HG02981 (cell line): ENCODE results near the gene TUBG2.
"Not testable (repeated sequence)": the region's sequence is repeated elsewhere in the genome, so short reads cannot be mapped to it uniquely, and the experiment has no call there.

Experiments
- ATAC-seq: cut with Tn5 transposase; IDR thresholded peaks from one replicate; pipeline ENCODE4 v1.9.1; 2021; ENCODE audit warnings: mild to moderate bottlenecking, moderate library complexity; ENCODE audit not compliant: unreplicated experiment

The TUBG2 gene

DNA sequence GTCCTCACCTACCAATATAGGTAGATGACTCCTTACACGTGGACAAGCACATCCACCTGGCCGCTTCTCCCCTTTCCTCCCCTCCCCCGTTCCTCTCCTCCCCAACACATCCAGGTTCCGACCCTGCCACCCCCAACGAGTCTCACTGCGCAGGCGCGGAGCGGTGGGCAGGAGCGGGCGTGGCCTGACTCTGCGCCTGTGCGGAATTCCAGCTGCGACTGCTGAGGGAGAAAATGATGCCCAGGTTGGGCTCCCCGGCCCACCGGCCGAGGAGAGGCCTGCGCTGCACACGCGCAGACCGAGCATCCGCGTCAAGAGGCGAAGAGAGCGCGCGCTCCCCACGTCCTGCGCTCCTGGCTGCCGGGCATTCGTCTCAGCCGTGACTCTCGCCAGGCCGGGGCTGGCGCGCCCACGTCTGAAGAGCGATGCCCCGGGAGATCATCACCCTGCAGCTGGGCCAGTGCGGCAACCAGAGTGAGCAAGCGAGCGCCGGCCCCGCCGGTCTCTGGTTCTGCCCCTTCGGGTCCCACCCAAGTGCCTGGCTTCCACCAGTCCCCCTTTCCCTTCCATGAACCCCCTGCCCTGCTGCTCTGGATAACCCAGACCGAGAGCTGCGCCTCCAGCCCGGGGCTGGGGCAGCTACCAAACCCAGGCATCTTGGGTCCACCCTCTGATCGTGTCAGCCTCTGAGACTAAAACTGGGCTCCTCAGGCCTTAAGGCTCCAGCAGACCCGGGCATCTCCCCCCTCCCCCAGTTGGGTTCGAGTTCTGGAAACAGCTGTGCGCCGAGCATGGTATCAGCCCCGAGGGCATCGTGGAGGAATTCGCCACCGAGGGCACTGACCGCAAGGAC lies at the start of gene TUBG2:
Gene TUBG2, plus strand, starts transcription at position 206 of the 853 bp plus-strand sequence. Its CDS starts 220 bp downstream, at position 426.
- no peak for ATAC-seq

DNA sequence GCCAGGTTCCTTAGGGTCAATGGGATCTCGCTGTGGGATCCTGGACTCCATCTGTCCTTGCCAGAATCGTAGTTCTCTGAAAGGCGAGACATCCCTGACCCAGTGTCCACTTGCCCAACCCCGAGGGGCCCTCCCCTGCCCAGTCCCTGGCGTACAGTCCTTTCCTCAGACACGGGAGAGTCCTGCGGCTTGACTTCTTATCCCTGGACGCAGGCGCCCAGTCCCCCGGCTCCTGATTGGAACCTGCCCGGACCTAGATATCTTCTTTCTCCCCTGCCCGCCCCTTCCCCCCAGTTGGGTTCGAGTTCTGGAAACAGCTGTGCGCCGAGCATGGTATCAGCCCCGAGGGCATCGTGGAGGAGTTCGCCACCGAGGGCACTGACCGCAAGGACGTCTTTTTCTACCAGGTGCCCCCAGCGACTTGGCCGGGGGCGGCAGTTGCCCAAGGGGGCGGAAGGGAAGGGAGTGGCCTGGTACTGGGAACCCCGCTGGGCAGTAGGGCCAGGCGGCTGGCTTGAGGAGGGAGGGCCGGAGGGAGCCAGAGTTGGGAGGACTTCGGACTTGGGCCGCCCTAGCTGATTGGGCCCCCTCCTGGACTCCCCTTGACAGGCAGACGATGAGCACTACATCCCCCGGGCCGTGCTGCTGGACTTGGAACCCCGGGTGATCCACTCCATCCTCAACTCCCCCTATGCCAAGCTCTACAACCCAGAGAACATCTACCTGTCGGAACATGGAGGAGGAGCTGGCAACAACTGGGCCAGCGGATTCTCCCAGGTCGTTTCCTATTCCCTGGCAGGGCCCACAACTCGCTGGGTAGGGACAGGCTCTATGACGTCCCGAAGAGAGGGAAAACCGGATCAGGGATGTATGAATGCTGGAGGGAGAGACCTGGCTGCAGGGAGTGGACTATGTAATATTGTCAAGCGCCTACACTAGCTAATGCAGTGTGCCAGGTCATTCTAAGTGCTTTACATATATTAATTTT lies 49.0 kb upstream of the TUBG2 start:
- peak; percentile 5 for ATAC-seq

DNA sequence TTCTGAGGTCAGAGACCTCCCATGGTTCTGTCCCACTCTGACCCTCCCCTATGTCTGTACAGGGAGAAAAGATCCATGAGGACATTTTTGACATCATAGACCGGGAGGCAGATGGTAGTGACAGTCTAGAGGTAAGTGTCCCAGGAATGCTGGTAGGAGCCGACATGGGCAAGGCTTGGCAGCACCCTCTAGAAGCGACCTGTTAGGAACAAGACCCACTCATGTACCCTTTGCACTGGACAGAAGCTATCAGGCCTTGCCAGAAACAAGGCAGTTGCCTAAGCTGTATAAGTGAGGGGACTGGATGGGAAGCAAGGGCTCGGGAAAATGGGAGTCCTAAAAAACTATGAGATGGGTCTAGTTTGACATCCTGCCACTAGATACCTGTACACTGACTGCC lies 47.1 kb upstream of the TUBG2 start:
- no peak for ATAC-seq

DNA sequence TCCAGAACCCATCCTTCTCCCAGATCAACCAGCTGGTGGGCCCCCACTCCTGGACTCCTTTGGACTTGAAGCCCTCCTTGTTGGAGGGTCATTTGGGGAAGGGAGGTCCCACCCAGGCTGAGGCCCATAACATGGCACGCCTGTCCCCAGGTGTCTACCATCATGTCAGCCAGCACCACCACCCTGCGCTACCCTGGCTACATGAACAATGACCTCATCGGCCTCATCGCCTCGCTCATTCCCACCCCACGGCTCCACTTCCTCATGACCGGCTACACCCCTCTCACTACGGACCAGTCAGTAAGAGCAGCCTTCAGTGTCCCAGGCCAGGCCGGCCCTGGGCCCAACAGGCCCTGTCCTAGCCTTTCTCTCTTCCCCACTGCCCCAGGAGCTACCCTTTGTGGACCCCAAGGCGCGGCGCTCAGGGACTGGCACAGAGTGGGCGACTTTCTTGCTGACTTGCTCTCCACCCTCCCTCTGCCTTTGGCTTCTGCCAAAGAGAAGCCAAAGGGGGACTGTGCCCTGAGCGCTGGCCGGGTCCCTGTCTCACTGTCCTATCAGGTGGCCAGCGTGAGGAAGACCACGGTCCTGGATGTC lies 45.3 kb upstream of the TUBG2 start:
- no peak for ATAC-seq

DNA sequence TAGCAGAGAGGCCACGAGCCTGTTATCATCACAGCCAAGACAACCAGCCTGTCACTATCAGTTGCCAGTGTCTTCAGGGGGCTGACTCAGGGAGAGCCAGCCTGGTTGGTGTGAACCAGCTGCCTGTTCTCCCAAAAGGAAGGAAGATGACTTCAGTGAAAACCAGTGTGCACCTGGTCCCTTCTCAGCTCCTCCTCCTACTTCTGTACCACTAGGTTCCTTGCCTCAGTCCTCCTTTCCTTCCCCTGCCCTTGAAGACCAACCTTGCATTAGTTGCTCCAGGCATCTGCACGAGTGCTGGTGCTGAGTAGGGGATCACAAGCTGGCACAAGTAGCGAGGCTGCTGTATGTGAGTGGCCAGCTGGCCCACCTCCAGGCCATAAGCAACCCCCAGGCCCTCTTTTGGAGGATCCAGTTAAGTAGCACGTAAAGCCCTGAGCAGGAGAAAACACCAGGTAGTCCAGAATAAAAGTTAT lies 41.1 kb upstream of the TUBG2 start:
- ATAC-seq, result peak; percentile 17

DNA sequence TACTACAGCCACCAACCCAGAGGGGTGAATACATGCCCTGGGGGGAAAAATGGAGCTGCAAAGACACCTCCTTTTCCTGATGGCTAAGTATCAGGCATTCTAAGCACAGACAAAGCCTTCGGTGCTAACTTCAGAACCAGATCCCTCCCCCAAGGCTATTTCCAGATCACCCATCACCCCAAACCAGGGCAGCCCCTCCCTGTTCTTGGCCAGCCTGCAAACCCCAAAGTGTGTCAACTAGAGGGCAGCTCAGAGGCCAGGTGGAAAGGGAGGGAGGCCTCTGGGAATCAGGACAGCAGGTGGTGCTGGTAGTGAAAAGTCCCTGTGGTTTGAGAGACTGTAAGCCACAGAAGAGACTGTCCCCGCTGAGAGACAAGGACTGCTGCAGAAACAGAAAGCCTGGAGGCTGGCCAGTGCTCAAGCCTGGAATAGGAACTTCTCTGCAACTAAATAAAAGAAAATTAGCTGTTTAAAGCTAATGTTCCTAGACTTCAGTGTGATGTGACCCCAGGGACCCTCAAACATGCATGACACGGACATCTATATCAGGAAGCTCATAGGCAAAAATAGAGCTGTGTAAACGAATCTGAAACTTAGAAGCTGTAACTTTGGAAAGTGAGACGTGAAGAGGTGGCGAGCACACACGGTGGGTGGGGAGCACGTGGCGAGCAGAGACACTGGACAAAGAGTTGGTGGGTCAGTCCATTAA lies 40.5 kb upstream of the TUBG2 start:
- peak; percentile 69 for ATAC-seq

DNA sequence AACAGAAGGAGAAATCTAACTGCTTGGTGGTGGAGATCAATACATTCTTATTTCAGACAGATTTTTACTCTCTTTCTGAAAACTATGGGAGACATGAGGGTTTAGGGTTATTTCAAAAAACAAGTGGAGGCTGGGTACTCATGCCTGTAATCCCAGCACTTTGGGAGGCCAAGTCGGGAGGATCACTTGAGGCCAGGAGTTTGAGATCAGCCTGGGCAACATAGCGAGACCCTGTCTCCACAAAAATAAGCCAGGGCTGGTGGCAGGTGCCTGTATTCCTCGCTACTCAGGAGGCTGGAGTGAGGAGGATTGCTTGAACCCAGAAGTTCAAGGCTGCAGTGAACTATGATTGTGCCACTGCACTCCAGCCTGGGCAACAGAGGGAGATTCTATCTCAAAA lies 37.1 kb upstream of the TUBG2 start:
- ATAC-seq, result not testable (repeated sequence)

DNA sequence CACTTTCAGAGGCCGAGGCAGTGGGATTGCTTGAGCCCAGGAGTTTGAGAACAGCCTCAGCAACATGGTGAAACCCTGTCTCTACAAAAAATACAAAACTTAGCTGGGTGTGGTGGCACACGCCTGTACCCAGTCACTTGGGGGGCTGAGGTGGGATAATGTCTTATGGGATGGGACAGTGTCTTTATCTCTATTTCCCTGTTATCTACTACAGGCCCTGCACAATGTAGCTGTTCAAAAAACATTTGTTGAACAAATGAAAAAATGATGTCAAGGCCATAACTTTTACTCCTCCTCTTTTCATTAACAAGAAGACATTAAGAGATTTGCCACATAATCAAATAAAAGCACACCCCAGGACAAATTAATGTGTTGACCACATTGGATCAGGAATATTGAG lies 35.8 kb upstream of the TUBG2 start:
- no peak for ATAC-seq

DNA sequence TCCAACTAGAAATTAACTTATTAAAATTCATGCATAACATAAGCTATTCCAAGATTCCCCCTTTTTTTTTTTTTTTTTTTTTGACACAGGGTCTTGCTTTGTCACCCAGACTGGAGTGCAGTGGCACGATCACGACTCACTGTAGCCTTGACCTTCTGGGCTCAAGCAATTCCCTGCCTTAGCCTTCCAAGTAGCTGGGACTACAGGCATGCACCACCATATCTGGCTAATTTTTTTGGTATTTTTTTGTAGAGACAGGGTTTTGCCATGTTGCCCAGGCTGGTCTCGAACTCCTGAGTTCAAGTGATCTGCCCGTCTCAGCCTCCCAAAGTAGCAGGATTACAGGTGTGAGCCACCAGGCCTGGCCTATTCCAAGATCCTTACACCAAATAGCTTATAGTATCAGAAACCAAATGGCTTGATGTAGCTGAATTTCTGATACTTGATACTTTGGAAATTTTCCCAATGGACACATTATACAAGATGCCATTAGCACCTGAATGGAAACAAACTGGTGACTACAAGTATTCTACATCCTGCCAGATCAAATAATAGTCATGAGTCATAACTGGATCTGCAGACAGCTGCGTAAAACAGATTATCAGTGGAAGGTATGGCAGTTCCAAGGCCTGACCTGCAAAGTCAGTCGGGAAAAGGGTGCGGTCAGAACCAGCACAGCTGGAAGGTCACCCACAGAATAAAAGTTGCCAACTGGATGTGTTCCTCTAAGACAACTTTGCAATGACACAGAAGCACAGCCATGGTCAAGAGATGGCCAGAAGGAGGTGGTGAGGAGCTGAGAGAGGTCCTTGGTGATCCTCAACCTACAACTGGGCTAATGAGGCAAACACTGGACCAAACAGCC lies 35.1 kb upstream of the TUBG2 start:
- ATAC-seq, result no peak

DNA sequence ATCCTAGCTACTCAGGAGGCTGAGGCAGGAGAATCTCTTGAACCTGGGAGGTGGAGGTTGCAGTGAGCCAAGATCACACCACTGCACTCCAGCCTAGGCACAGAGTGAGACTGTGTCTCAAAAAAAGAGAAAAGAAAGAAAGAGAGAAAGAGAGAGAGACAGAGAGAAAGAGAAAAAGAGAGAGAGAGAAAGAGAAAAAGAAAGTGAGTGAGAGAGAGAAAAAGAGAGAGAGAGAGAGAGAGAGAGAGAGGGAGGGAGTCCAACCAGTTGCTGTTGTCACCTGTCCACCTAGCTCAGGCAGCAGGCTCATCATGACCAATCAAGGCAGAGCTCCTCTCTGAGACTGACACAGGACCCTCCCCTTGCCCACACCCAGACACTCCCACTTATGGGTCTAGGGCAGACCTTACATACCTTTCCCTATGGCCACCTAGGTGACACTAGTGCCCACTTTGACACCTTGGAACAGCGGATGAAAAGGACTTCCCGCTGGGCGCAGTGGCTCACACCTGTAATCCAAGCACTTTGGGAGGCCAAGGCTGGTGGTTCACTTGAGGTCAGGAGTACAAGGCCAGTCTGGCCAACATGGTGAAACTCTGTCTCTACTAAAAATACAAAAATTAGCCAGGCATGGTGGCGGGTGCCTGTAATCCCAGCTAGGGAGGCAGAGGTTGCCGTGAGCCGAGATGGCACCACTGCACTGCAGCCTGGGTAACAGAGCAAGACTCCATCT lies 31.9 kb upstream of the TUBG2 start:
- not testable (repeated sequence) for ATAC-seq

DNA sequence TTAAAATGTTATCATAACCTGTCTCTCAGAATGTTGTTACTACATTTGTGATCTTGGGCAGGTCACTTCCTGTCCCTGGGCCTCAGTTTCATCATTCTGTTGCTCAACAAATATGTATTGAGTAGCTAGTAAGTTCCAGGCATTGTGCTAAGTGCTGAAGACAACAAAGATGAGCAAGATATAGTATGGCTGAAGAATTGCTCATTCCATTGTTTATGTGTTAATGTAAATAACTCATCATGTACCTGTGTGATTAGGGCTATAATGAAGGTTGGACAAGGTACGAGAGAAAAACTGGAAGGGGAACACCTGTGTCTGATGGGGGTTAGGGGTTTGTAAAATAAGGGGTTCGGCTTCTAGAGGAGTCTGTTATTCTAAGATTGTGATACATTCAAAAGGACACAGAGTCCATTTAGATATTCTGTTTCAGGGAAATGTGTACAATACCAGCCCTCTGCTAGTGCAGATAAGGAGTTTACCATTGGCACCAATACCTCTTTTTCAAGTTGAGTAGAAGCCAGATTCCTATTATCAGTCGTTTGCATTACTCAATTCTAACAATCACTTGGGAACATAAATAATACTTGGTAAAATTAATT lies 29.6 kb upstream of the TUBG2 start:
- ATAC-seq, result no peak

DNA sequence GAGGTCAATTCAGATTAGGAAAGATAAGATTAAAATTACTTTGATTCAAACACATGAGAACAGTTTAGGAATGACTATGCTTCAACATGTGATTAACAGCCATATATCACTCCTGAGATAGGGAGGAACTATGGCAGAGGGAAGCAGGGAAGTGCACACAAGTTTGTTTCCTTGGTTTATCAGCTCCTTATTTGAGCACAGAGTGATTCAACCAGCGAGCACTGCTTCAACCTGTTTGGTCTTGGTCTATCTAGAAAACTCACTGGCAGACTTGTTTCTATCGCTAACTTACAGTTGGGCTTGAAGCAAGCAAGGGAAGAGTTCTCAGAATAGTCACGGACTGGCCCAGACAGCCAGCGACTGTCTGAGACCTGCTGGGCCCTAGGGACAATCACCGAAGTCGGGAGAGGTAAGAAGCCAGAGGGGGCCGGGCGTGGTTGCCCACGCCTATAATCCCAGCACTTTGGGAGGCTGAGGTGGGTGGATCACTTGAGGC lies 26.1 kb upstream of the TUBG2 start:
- no peak for ATAC-seq

DNA sequence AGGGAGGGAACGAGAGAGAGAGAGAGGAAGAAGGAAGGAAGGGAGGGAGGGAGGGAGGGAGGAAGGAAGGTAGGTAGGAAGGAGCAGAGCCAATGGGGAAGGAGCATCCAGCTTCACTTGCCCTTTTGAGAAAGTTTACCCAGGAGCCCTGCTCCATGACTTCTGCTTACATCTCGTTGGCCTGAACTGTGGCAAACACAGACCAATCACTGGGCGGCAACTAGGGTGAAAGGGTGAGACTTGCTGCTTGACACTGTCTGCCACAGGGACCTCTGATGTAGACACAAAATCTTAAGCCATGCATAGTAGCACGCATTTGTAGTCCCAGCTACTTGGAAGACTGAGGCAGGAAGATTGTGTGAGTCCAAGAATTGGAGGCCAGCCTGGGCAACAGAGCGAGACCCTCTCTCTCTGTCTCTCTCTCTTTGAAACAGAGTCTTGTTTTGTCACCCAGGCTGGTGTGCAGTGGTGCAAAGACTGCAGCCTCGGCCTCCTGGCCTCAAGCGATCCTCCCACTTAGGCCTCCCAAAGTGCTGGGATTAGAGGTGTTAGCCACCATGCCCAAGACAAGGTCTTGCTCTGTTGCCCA lies 19.5 kb upstream of the TUBG2 start:
- no peak for ATAC-seq

DNA sequence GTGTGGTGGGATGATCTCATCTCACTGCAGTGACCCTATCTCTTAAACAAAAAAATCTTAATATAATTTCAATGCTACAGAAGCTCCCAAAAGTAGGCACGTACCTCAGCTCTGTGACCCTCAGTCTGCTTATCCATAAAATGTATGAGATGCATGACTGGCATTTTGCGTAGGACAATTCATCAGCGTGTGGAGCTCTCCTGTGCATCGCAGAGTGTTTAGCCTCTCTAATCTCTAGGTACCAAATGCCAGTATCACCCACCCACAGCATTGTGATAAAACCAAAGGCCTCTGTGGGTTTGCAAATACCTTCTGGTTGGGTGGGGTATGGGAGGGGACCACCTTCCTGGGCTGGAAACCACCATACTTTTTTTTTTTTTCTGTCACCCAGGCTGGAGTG lies 19.0 kb upstream of the TUBG2 start:
- no peak for ATAC-seq

DNA sequence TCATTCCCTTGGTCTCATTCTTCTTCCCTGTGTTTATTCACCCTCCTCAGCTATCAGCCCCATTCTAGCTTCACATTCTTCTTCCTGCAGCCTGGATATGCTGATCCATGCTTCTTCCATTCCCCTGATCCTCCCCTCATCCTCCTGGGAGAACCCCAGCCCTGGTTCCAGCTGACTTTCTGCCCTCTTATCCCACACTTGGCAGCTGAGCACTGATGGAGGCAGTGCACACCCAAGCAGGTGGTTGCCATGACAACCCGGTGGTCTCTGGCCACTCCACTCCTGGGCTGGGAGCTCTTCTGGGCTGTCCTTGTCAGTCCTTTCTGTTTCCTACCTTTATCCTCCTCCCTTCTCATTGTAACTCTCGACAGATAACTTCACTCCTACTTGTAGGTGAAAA lies 16.7 kb upstream of the TUBG2 start:
- ATAC-seq, result no peak

DNA sequence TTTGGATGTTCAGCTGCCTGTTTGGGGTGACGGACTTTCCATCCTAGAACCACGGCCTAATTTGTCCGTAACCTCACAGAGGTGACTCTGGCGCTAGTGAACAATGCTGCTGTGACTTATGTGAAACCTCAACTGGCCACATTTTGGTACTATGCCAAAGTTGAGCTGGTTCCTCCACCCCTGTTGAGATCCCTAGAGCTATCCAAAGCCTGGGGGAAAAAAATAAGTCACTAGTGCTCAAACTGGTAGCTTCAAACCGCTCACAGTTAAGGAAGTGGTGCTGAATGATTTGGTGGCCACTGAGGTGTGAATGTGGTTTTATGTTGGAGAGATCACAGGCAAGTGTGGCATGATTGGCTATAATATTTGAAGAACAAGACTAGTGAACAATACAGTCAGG lies 11.3 kb upstream of the TUBG2 start:
- no peak for ATAC-seq

DNA sequence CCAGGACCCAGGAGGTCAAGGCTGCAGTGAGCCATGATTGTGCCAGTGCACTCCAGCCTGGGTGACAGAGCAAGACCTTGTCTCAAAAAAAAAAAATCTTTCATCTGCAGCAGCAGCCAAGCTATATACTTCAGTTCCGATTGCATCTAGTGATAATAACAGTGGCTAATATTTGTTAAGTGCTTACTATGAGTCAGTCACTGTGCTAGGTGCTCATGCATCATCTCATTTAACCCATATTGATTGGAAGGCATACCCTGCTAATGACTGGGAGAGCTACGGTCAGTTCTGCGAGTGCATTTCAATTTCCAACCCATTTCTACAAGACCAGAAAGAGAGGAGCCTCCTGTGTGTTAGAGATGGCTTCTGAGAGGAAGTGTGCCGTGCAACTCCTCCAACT lies 7.7 kb upstream of the TUBG2 start:
- no peak for ATAC-seq
